Right hindlimb (tissue), 1 donor: ENCODE measurements around the gene MICU1.
"Not testable (repeated sequence)": the region's sequence is repeated elsewhere in the genome, so short reads cannot be mapped to it uniquely, and the experiment has no call there.

Experiments
- DNase-seq: peaks from one replicate; pipeline ENCODE4 v3.0.0-alpha.2; 2018

MICU1 gene

DNA sequence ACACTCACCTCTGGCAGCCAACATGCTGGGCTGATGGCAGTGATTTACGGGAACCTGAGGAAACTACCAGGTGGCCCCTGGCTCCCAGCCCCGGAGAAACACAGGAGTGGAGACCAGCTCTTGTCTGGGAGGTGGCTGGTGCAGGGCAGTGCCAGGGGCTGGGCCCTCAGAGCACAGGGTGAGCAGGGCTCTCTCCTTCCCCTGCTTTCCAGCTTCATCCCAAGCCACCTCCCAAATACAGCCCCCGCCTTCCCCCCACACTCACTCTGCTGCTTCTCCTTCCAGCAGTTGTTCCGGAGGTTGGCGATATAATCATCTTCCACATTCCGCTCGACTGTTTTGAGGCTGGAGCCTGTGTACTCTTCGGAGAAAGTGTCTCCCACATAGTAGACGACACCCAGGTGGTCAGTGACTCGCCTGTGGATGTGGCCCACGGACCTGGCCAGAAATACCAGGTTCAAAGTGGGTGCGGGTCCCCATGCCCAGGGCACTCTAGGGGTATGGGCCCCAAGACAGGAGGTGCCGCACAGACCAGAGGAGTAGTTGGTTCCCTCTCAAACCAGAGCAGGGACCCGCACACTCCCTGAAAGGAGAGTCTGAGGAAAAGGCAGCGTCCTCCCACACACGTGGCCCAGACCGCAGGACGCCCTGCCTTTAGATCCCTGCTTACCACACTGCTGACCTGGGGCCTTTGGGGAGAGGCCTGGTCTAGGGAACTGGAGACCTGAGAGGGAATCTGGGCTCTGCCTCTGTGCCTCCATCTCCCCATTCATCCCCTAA is 289.4 kb downstream of the MICU1 start:
- DNase-seq: no peak

DNA sequence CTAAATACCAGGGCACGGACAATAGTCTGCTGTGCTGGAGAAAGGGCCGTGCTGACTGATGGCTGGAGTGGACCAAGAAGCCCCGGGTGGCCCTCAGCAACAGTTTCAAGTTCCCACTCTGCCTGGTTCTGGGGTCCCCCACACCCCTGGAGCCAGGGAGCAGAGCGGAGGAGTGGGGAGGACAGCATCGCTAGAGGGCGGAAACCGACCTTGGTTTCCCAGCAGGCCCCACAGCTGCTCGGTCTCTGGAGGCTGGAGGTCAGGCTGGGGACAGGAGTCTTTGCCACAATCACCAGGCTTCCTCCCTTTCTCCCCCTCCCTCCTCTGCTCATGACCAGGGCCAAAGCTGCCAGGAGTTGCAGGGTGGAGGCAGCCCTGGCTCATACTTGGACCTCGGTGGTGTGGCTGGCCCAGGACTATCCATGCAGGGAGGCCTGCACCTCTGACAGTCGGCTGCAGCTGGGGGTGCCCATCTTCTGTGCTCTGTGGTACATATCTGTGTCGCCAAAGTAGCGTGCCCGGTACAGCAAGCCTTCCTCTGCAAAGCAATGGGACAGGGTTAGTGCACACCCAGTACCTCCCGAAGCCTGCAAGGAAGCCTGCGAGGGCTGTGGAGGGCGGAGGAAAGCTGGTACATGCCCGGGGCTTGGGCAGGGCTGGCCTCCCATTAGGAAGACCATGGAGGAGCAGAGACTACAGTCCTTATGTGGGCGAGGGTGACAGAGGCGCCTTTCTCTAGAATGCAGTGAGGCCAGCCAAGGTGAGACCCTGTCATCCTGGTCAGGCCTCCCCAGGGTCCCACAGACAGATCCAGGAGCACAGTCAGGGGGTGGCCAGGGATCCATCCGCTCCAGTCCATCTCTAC is 290.3 kb downstream of the MICU1 start:
- DNase-seq: peak; percentile 78

DNA sequence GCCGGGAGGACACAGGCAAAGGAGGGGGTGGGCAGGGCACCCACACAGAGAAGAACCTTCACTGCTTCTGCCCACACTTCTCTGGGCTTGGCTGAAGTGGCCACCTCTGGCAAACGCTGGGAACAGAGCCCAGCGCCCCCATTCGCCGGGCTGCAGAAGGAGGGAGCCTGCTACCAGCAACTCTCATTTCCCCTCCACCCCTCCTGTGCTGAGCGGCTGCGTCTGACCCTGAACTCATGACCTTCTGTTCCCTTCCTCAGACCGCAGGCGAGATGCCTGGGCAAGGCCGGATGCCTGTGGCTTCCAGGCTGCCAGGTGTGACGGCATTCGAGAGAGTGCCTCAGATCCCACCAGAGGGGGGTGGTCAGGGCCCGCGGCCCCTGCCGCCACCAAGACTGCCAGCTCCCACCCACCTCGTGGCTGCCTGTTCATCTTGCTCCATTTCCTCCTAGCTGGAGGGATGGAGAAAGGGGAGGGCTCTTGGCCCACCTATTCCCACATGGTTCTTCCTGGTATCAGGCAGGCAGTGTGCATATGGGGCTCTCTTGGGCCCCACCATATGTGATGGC is 291.0 kb downstream of the MICU1 start:
- peak; percentile 85 for DNase-seq

DNA sequence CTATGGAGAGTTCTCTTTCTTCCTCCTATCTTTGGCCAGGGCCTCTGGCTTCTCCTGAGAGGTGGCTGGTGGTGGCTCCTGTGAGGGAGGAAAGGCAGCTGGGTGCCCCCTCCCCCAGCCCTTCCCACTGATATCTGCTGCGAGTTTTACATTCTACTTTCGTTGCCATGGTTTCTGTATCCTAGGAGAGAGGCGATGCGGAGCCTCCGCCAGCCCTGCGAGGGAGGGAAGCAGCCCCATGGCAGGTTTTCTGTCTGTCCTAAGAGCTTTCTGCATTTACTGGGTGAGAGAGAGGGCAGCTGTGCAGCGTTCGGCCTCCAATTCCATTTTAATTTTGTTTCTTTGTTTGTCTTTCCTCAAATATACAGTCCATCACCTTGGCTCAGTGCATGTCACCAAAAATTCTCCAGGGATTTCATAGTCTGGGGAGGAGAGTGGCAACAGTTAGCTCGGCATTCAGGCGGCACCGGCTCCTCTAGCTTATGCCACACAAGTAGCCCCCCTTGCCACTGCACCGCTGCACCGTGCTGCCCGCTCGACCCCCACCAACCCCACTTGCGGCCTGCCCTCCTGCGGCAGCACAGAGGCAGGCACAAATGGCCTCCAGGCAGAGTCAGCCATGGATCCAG is 291.6 kb downstream of the MICU1 start:
- DNase-seq: peak; percentile 76

DNA sequence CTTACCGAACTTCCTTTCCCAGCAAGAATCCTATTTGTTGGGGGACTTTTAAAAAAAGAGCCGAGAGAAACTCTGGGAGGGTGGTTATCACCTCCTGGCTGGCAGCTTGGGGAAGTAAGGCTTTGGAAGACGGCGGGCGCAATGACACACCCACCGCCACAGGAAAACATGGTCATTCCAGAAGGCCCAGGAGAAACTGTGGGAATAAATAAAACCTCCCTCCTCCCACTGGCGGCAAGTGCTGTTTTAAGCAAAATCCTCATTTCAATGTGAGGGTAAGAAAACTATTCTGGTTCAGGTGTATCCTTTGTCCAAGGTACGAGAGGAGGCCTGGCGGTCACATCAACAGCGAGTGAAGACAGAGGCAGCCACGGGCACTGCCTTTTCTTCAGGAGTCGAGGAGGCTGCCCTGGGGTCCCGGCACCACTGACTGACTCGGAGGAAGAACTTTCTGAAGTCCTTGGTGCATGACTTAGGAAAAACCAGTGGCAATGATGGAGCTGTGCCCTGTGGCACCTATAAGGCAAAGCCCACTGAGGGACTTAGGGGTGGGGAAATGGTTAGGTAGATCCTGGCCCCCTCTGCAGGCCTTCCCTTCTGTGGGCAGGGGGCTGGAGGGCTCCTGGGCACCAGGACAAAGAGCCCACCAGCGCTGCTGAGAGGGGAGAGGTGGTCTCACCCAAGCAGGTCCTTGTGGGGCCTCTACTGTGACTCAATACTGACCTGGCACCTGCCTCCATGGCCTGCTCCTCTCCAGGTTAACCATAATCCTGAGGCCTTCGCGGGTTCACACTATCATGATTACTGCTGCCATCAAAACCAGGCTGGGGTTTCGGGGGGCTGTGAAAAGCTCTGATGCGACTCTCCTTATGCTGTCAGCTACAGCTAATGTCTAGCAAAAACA is 292.5 kb downstream of the MICU1 start:
- DNase-seq: no peak

DNA sequence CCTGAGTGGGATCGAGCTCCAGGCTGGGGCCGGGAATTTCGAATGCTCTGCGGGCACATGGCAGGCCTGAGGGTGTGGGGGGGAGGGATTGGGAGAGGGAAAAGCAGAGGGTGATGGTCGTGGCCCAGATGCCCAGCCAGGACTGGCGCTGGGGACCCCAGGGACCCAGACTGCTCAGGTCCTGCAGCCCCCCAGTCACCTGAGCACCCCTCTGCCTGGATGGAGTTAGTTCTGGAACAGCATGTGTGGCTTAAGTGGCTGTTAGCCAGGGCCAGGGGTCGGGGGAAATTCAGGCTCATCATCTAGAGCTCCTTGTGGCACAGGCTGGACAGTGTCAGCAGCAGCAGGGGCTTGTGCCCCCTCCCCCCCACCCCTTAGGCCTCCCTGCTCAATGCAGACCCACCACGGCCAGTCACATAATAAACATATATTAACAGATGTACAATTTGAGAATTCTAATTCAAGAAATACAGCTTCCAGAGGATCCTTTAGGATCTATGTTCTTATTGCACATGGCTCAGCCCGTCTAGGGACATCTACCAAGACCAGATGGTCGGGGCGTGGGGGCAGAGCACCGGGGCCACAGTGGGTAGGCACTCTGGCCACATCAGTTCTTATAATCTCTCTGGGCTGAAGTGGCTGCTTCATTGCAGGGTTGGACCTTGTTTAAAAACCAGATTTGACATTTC is 293.3 kb downstream of the MICU1 start:
- no peak for DNase-seq

DNA sequence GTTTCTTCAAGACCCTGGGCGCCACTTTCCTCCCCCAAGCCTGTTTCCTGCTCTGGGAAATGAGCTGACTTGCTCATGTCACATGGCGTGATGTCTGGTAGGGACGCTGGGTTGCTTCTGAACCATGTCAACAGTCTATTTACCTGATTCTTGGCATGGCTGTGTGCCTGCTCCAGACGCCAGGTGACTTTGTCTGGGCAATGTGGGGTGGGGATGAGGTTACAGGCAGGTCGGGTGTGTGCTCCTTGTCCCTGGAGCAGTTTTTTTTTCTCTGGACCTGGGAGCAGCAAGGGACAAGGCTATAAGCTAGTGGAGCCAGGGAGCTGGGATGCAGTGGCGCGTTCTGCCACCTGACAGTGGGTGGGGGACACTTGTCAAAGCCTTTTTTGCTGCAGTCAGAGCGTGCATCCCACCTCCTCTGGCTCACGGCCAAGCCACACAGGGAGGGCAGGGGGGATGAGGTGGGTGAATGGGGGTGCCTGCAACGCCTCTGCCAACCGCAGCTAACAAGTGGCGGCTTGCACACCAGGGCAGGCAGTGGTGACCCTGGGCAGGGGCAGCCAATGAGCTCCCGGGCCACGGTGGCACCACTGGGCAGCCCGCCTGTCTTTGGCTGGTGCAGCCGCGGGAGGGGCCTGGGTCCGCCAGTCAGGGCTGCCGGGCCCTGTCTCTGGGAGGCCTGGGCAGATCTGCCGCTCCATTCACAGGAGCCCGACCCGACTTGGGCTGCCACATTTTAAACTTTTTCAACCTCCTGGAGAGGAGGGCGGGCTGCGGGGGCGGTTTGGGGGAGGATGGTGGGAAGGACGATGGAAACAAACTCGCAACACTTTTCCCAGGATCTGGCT is 294.1 kb downstream of the MICU1 start:
- DNase-seq: peak; percentile 93

DNA sequence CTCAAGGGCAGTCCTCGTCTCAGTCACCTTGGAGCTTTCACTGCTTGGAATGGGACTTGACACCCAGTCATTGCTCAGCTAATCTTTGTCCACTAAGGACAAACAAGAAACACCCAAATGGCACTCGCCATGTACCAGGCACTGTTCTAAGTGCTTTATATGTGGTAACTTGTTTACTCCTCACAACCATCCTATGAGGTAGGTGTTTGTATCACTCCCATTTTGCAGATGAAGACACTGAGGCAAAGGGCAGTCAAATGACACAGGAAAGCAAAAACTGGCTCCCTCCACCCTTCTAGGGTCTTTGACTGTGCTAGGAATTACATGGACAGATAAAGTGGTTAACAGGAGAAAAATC is 295.8 kb downstream of the MICU1 start:
- no peak for DNase-seq

DNA sequence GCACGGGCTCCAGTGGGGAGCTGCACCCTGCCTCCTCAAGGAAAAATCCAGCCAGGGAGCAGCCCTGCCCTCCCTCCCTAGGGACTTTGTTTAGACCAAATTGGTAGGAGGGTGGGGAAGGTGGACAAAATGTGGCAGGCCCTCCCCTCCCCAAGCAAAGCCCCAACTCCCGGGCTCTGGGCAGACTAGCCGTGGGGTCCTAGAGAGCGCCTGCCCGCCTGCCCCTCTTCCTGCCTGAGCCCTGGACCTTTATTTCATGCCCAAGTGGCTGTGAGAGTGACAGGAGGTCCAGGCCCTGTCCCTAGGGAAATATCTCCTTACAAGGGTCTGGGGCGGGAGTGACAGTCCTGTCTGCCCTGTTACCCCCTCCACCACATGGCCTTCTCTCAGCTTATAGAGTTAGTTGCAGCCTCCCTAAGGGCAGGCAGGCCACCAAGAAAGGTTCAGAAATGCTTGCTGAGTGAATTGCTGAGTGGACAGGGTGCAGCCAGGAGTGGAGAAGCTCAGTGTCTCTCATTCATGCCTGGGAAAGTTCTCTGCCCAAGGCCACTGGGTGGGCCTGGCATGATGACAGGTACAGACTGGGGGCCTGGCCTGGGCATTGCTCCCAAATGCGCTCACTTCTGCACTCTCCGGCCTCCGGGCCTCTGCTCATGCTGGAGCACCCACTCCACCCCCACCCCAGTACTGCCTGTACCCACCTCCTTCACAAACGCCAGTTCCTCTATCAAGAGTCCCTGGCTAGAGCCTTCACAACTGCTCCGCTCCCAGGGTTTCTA is 296.4 kb downstream of the MICU1 start:
- no peak for DNase-seq

DNA sequence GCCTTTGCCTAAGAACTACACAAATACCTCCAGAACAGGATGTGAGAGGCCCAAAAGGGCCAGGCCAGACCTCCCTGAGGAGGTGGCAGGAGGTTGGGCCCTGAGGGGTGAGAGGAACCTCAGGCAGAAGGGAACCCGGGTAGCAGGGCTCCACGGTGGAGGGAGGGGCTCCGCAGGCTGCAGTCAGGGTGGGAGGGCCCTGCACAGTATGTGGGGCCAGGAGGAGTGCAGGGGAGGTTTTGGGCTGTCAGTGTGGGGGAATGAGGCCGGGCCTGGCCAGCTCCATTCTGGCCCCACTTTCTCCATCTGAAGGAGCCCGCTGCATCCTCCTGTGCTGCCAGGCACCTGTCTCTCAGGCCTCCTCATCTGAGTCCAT is 297.1 kb downstream of the MICU1 start:
- no peak for DNase-seq

DNA sequence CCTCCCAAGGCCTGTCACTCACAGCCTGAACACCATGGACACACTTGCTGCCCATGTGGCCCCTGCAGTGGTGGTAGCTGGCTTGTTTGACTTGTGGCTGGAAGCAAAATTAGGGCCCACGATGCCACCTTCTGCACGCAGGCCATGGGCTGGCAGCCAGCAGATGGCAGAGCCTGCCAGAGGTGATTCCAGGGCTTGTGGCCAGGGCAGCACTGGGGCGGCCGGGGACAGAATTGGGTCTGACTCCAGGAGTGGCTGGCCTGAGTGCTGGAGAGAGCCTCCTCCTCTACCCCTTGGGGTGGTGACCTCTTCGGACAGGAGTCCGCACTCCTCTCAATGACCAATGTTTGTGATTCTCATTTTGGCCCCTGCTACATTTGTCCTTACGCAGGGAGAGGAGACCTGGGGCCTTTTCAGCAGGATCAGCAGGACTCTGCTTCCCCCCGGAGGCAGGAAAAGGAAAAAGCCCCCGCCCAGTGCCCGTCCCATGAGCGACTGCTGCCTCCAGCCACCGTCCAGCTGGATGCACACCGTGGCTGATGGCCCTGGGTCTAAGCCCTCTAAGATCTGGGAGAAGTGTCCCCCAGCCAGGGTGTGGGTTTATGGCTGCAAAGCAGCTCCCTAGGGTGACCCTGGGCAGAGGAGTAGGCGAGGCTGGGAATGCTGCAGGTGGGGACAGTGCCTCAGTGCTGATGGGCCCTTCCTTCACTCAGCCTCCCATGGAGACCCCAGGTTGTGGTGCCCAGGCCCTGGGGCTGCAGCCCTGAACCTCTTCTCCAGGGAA is 297.6 kb downstream of the MICU1 start:
- peak; percentile 77 for DNase-seq

DNA sequence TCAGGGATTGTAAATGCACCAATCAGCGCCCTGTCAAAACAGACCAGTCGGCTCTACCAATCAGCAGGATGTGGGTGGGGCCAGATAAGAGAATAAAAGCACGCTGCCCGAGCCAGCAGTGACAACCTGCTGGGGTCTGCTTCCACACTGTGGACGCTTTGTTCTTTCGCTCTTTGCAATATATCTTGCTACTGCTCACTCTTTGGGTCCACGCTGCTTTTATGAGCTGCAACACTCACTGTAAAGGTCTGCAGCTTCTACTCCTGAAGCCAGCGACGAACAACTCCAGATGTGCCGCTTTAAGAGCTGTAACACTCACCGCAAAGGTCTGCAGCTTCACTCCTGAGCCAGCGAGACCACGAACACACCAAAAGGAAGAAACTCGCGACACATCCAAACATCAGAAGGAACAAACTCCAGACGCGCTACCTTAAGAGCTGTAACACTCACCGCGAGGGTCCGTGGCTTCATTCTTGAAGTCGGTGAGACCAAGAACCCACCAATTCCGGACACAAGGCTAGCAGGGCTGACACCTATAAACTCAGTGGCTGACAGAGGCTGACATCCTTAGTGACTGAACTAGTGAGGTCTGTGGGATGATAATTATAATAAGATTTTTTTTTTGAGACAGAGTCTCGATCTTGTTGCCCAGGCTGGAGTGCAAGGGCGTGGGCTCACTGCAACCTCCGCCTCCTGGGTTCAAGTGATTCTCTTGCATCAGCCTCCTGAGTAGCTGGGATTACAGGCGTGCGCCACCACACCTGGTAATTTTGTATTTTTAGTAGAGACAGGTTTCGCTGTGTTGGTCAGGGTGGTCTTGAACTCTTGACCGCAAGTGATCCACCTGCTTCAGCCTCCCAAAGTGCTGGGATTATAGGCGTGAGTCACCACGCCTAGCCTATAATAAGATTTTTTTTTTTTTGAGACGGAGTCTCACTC is 298.9 kb downstream of the MICU1 start:
- DNase-seq: not testable (repeated sequence)

DNA sequence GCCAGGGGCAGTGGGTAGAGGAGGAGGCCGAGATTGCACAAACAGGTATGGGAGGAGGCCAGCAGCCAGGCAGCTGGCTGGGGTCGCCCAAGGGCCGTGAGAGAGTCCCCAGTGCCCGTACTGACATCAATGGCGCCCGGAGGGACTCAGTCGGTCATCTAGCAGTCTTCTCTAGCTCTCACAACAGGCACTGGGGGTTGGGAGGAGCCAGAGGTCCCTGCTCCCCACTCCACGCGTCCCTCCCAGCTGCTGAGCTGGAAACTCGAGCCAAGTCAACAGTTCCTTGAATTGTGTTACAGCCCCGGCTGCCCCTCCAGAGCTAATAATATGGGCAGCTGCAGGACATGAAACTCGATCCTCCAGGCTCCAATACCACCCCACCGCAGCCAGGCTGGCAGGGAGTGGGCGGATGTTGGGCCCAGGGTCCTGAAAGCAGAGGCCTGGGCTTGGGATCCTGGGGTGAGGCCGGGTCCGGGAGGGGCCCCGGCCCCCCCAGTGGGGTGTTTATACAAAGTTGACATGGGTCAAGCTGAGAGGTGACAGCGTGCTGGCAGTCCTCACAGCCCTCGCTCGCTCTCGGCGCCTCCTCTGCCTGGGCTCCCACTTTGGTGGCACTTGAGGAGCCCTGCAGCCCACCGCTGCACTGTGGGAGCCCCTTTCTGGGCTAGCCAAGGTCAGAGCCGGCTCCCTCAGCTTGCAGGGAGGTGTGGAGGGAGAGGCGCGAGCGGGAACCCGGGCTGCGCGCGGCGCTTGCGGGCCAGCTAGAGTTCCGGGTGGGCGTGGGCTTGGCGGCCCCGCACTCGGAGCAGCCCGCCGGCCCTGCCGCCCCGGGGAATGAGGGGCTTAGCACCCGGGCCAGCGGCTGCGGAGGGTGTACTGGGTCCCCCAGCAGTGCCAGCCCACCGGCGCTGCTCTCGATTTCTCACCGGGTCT is 300.4 kb downstream of the MICU1 start:
- peak; percentile 94 for DNase-seq

DNA sequence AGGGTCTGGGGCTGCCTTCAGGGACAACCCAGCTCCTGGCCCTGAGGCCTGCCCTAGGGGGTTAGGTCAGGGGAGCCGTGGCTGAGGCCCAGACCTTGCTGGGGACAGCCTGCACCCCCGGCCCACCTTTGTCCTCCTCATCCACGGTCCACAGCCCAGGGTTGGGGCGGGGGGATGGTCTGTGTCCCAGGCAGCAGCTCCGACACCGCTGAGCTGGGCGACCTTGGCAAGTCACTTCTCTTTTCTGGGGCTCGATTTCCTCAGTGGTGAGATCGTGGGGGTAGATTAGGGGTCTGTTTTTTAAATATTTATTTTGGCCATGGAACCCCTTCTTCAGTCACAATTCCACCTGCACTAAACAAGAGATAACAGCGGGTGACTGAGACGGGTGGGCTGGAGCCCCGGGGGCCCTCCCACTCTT is 302.1 kb downstream of the MICU1 start:
- DNase-seq: no peak

DNA sequence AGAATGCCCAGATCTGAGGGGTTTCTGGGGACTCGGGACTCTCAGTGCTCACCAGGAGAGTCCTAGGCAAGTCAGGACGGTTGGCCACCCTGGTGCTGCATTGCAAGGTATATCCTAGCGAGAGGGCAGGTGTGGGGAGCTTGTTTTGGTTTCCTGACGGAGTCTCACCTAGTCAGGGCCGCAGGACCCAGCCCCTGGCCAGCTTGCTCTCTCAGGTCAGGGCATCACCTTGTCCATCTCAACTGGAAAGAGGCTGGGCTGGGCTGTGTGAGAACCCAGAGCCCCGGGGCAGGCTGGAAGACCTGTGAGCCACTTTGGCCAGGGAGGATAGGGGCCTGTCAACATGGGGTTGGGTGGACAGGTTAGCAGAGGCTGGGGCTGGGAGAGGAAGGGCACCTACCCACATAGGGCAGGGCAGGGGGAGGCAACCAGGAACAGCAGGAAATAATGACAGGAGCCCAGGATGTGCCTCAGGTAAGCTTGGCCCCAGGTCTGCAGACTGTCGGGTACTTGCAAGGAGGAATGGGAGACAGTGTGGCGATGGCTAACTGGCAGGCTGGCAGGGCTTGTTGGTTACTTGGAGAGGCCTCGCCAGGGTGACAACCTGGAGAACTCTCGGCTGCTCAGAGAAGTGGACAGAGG is 302.6 kb downstream of the MICU1 start:
- DNase-seq: no peak
